Choroid plexus epithelial cell (primary cell): ENCODE data around the gene SYCP2L.
"Not testable (repeated sequence)": the region's sequence is repeated elsewhere in the genome, so short reads cannot be mapped to it uniquely, and the experiment has no call there.

ENCODE experiments used
- DNase-seq: peaks from one replicate; pipeline ENCODE4 v3.0.0-alpha.2; 2010; ENCODE audit warnings: low read depth
- H3K4me3 ChIP-seq: 2 replicates; pipeline ENCODE4 v1.5.1; 2011; ENCODE audit warnings: low read depth, mild to moderate bottlenecking, control low read depth, low read length, moderate library complexity
- TF ChIP-seq, protein P1 (sequence below): conservative IDR thresholded peaks from 2 replicates; pipeline ENCODE4 v1.5.1; 2011; ENCODE audit warnings: low read depth, mild to moderate bottlenecking, control low read depth, inconsistent platforms, low read length, moderate library complexity

The SYCP2L gene

DNA sequence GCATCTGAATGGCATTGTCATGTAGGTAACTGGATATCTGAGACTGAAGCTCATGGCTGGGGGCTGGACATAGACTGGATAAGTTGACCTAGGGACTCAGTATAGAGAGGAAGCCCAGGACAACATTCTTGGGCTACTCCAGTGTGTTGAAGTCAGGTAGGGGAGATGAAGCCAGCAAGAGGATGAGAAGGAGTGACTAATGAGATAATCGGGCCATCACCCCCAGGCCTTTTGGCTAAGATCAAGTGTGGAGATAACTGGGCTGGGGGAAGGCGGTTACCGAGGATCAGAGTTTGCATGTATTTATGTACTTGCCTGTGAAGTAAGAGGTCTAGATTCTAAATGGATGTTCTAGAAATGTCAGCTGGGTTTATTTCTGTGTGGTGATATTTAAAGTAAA is 83.9 kb downstream of the SYCP2L start:
- DNase-seq = no peak
- H3K4me3 ChIP-seq = no peak overlapping the region
- TF ChIP-seq, protein P1, sequence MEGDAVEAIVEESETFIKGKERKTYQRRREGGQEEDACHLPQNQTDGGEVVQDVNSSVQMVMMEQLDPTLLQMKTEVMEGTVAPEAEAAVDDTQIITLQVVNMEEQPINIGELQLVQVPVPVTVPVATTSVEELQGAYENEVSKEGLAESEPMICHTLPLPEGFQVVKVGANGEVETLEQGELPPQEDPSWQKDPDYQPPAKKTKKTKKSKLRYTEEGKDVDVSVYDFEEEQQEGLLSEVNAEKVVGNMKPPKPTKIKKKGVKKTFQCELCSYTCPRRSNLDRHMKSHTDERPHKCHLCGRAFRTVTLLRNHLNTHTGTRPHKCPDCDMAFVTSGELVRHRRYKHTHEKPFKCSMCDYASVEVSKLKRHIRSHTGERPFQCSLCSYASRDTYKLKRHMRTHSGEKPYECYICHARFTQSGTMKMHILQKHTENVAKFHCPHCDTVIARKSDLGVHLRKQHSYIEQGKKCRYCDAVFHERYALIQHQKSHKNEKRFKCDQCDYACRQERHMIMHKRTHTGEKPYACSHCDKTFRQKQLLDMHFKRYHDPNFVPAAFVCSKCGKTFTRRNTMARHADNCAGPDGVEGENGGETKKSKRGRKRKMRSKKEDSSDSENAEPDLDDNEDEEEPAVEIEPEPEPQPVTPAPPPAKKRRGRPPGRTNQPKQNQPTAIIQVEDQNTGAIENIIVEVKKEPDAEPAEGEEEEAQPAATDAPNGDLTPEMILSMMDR = no peak

DNA sequence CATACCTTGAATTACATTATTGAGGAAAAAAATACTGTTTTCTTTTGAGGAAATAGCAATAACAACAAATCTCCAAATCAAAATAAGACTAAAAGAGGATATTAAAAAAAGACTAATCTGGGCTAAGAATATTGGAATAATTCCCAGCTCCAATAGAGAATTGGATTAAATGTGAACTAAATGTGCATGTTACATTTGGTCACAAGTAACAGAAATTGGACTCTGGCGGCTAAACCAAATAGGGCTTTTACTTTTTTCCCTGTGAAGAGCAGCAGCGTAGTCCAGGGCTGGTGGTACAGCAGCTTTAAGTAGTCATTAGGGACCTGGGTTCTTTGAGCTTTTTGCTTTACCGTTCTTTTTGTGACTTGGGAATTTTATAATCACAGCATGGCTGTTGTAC is 85.3 kb downstream of the SYCP2L start:
- TF ChIP-seq, protein P1 = no peak

DNA sequence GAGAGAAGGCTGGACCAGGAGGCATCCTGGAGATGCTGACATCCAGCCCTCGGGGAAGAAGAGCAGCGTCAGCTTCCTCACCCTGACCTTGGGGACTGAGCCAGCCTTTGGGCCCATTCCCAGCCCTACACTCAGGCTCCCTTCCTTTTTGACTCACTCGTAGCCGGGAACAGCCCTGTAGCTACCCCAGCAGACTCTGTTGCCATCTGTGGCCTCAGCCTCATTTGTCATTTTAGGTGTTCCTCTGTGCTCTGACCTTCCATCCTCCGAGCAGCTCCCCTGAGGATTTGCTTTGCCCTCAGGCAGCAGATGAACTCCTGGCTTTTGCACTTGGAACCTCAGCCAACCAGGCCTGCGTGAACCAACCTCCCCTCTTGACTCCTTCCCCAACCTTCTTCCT is 89.7 kb downstream of the SYCP2L start:
- TF ChIP-seq, protein P1 = no peak
- no peak for DNase-seq
- H3K4me3 ChIP-seq = no peak overlapping the region

More for the DNA sequence above, 85.3 kb downstream of the SYCP2L start:
- DNase-seq = no peak
- no peak overlapping the region for H3K4me3 ChIP-seq

DNA sequence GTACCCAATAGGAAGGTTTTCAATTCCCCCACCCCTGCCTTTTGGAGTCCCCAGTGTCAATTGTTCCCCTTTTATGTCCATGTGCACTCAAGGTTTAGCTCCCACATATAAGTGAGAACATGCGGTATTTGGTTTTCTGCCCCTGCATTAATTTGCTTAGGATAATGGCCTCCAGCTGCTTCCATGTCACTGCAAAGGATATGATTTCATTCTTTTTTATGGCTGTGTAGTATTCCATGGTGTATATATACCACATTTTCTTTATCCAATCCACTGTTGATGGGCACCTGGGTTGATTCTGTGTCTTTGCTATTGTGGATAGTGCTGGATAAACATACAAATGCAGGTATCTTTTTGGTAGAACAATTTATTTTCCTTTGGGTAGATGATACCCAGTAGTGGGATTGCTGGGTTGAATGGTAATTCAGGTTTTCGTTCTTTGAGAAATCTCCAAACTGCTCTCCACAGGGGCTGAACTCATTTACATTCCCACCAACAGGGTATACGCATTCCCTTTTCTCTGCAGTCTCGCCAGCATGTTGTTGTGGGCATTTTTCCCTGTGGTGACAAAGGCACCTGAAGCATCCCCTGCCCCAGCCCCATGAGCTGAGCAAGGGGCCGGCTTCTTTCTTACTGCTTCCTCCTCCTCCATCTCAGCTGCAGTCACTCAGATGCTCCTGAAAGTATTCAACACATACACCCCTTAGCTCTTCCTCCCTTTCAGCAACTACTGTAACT is 90.5 kb downstream of the SYCP2L start:
- TF ChIP-seq, protein P1 = no peak

DNA sequence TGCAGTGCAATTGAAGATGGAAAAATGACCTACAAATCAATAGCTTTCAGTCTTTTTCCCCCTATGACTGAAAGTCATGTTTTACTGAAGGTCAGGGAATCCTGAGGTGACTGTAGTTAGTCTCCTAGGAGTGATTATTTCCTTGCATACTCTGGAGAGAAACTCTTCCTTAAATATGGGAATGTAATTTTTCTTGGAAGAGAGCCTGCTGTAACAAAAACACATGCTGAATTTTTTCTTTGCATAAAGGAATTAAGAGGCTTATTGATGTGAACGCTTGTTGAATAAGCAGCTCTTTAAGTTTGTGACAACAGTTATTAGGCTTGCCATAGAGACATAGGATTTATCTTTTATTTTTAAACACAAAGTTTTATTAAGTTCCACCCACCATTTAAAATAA is 92.8 kb downstream of the SYCP2L start:
- no peak for DNase-seq
- no peak overlapping the region for H3K4me3 ChIP-seq
- TF ChIP-seq, protein P1 = no peak

More for the DNA sequence above, 90.5 kb downstream of the SYCP2L start:
- no peak overlapping the region for H3K4me3 ChIP-seq
- DNase-seq = no peak

DNA sequence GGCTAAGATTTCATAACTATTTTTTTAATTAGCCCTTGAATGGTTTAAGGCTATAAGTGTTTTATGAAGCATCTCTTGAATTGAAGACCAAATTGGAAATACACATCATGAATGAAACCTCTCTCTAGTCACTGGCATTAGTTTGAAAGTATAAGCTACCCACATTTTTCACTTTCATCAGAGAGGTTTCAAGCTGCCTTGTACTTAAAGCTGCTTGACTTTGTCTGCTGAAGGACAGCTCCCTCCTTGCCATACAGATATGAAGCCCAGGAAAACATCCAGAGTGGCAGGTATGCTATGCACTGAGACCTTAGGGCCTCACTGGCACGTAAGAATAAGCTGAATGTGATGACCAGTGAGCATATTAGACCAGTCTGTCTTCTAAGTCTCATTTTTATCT is 94.6 kb downstream of the SYCP2L start:
- DNase-seq = no peak
- TF ChIP-seq, protein P1 = no peak
- H3K4me3 ChIP-seq = no peak overlapping the region

DNA sequence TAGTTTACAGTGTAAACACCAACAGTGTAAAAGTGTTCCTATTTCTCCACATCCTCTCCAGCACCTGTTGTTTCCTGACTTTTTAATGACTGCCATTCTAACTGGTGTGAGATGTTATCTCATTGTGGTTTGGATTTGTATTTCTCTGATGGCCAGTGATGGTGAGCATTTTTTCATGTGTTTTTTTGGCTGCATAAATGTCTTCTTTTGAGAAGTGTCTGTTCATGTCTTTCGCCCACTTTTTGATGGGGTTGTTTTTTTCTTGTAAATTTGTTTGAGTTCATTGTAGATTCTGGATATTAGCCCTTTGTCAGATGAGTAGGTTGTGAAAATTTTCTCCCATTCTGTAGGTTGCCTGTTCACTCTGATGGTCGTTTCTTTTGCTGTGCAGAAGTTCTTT is 98.1 kb downstream of the SYCP2L start:
- H3K4me3 ChIP-seq, DNase-seq: not testable (repeated sequence)
